BLaER1 (cell line): Measurements from ENCODE around the gene LRRC66.

Experiments
- H3K27ac ChIP-seq: shearing (Covaris generic); formaldehyde crosslinking; 2 replicates; pipeline ENCODE4 v1.8.1; 2022
- H3K27me3 ChIP-seq: shearing (Covaris generic); formaldehyde crosslinking; 2 replicates; pipeline ENCODE4 v1.8.1; 2022
- H3K36me3 ChIP-seq: shearing (Covaris generic); formaldehyde crosslinking; 2 replicates; pipeline ENCODE4 v1.8.1; 2022
- H3K4me1 ChIP-seq: shearing (Covaris generic); formaldehyde crosslinking; 2 replicates; pipeline ENCODE4 v1.8.1; 2022
- H3K4me2 ChIP-seq: shearing (Covaris generic); formaldehyde crosslinking; 2 replicates; pipeline ENCODE4 v1.8.1; 2022
- H3K4me3 ChIP-seq: shearing (Covaris generic); formaldehyde crosslinking; 2 replicates; pipeline ENCODE4 v1.8.1; 2022
- H3K9ac ChIP-seq: shearing (Covaris generic); formaldehyde crosslinking; 2 replicates; pipeline ENCODE4 v1.8.1; 2022
- H3K9me3 ChIP-seq: shearing (Covaris generic); formaldehyde crosslinking; 2 replicates; pipeline ENCODE4 v1.8.1; 2022
- H4K20me1 ChIP-seq: shearing (Covaris generic); formaldehyde crosslinking; 2 replicates; pipeline ENCODE4 v1.8.1; 2022
- Cebpa-rat ChIP-seq: shearing (Covaris generic); IDR thresholded peaks from 2 replicates; pipeline ENCODE4 v1.8.1; 2022

The LRRC66 gene

DNA sequence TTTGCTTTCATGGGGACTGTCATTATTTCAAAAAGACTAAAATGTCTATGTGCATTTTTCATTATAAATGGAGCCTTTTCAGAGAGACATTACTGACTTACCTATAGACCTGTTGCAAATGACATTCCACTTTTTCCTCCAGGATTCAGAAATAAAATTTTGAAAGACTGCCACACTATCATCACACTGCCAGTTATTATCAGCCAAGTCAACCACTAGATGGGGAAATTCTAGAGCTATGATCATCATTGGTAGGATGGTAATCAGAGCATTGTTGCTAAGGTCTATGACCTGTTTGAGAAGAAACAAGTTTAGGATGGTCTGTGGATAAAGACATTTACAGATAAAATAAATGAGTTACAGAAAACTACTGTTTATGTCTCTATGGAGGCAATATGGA lies 22.5 kb downstream of the LRRC66 start:
- no peak overlapping the region for H3K4me2 ChIP-seq
- no peaks in the 10 kb centered on the region for H3K9me3 ChIP-seq
- no peaks in the 10 kb centered on the region for H3K4me1 ChIP-seq
- H3K9ac ChIP-seq = no peak overlapping the region
- TF ChIP-seq Cebpa-rat = no peak
- H3K36me3 ChIP-seq = no peaks in the 10 kb centered on the region
- H3K27ac ChIP-seq = no peak overlapping the region
- no peak overlapping the region for H3K4me3 ChIP-seq
- no peaks in the 10 kb centered on the region for H4K20me1 ChIP-seq
- H3K27me3 ChIP-seq = no peaks in the 10 kb centered on the region

- H3K4me2 ChIP-seq = no peak overlapping the region
- H3K27ac ChIP-seq = no peak overlapping the region
- no peaks in the 10 kb centered on the region for H3K4me1 ChIP-seq
- H3K4me3 ChIP-seq = no peak overlapping the region
- H3K36me3 ChIP-seq = no peaks in the 10 kb centered on the region
- no peak overlapping the region for H3K9ac ChIP-seq
- H3K27me3 ChIP-seq = no peaks in the 10 kb centered on the region
- H4K20me1 ChIP-seq = no peaks in the 10 kb centered on the region
- no peak for TF ChIP-seq Cebpa-rat
- no peaks in the 10 kb centered on the region for H3K9me3 ChIP-seq
These were observed 24.4 kb downstream of the LRRC66 start for GRCh38 chr4:51995647-51996220.

GRCh38 chr4:51965862-51966261 lies 54.3 kb downstream of the LRRC66 start:
- Histone ChIP-seq H3K9ac (no peak overlapping the region), H3K4me1 (no peaks in the 10 kb centered on the region), H4K20me1 (no peaks in the 10 kb centered on the region), H3K27me3 (no peaks in the 10 kb centered on the region), H3K4me3 (no peak overlapping the region), H3K9me3 (peaks cover 3% of the 10 kb centered on the region; the same call in 1 of the 2 replicates), H3K36me3 (no peaks in the 10 kb centered on the region), H3K4me2 (no peak overlapping the region), H3K27ac (no peak overlapping the region)
- TF ChIP-seq Cebpa-rat = no peak

GRCh38 chr4:51963841-51964517 lies 56.2 kb downstream of the LRRC66 start:
- Histone ChIP-seq H3K9me3 (peaks cover 3% of the 10 kb centered on the region; the same call in 1 of the 2 replicates), H3K4me3 (no peak overlapping the region), H4K20me1 (no peaks in the 10 kb centered on the region), H3K4me2 (no peak overlapping the region), H3K4me1 (no peaks in the 10 kb centered on the region), H3K27ac (no peak overlapping the region), H3K9ac (no peak overlapping the region), H3K27me3 (no peaks in the 10 kb centered on the region), H3K36me3 (no peaks in the 10 kb centered on the region)
- TF ChIP-seq Cebpa-rat = no peak

- TF ChIP-seq Cebpa-rat = no peak
These were observed 59.7 kb downstream of the LRRC66 start for GRCh38 chr4:51960486-51960885.

GRCh38 chr4:51958199-51958968 lies 61.8 kb downstream of the LRRC66 start:
- H3K36me3 ChIP-seq = no peaks in the 10 kb centered on the region
- H3K4me1 ChIP-seq = no peaks in the 10 kb centered on the region
- no peak overlapping the region for H3K4me2 ChIP-seq
- H3K9me3 ChIP-seq = no peaks in the 10 kb centered on the region
- H3K4me3 ChIP-seq = no peak overlapping the region
- no peaks in the 10 kb centered on the region for H3K27me3 ChIP-seq
- H3K27ac ChIP-seq = no peak overlapping the region
- H4K20me1 ChIP-seq = no peaks in the 10 kb centered on the region
- TF ChIP-seq Cebpa-rat = no peak
- H3K9ac ChIP-seq = no peak overlapping the region

More at GRCh38 chr4:51960486-51960885, 59.7 kb downstream of the LRRC66 start:
- Histone ChIP-seq H3K27ac (no peak overlapping the region), H4K20me1 (no peaks in the 10 kb centered on the region), H3K4me1 (no peaks in the 10 kb centered on the region), H3K36me3 (no peaks in the 10 kb centered on the region), H3K9me3 (no peaks in the 10 kb centered on the region), H3K9ac (no peak overlapping the region), H3K27me3 (no peaks in the 10 kb centered on the region), H3K4me2 (no peak overlapping the region), H3K4me3 (no peak overlapping the region)
